ENCODE results near the gene CTSW. TPM values are rescaled to one million over a fixed set of nuclear protein-coding genes. Genes with fewer than 3 reads are reported as not detected.
A peak's percentile ranks its signal among the peaks of the same experiment; 100 is the strongest.

The CTSW gene
- total RNA-seq, 2 donors from 2014 or later: not detected

DNA sequence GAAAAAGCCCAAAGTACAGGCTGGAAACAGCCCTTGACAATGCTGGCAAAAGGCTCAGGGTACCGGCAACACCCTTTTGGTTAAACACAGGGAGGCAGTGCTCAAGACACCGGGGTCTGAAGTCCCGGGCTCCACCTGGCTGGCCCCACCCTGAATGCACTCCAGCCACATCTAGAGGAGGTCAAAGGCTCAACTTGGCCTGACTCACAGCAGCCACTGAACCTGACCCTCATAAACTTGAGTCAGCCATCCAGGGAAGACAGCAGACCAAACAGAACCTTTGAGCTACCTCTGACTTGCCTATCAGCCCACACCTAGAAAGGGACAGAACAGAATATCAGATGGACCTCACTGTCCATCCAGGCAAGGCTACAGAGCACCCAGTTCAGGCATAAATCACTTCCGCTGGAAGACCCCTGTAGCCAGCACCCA, 25.5 kb upstream of the CTSW start:
- Mint-ChIP-seq H3K4me3 (peak overlapping the region; percentile 88), H3K36me3 (ENCODE audit: low read depth) (peaks cover 56% of the 10 kb centered on the region), H3K27ac (peak overlapping the region; percentile 76), H3K27me3 (ENCODE audit: insufficient read depth) (no peaks in the 10 kb centered on the region), H3K9me3 (no peaks in the 10 kb centered on the region), H3K4me1 (peaks cover 10% of the 10 kb centered on the region)
- Histone ChIP-seq H3K27ac (ENCODE audit: low read depth, low read length) (no peak overlapping the region), H3K4me3 (ENCODE audit: low read length) (no peak overlapping the region), H3K9me3 (ENCODE audit: control insufficient read depth, low read length) (peaks cover 7% of the 10 kb centered on the region), H3K4me1 (ENCODE audit: control insufficient read depth, insufficient read depth, low read length) (no peaks in the 10 kb centered on the region), H3K27me3 (ENCODE audit: control insufficient read depth, insufficient read depth, low read length, poor library complexity, severe bottlenecking) (no peaks in the 10 kb centered on the region), H3K36me3 (ENCODE audit: control insufficient read depth, insufficient read depth, low read length) (peaks cover 61% of the 10 kb centered on the region), H3K9ac (ENCODE audit: extremely low read depth, low read length, poor library complexity, severe bottlenecking) (no peak overlapping the region)
- TF ChIP-seq, protein P1, sequence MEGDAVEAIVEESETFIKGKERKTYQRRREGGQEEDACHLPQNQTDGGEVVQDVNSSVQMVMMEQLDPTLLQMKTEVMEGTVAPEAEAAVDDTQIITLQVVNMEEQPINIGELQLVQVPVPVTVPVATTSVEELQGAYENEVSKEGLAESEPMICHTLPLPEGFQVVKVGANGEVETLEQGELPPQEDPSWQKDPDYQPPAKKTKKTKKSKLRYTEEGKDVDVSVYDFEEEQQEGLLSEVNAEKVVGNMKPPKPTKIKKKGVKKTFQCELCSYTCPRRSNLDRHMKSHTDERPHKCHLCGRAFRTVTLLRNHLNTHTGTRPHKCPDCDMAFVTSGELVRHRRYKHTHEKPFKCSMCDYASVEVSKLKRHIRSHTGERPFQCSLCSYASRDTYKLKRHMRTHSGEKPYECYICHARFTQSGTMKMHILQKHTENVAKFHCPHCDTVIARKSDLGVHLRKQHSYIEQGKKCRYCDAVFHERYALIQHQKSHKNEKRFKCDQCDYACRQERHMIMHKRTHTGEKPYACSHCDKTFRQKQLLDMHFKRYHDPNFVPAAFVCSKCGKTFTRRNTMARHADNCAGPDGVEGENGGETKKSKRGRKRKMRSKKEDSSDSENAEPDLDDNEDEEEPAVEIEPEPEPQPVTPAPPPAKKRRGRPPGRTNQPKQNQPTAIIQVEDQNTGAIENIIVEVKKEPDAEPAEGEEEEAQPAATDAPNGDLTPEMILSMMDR (conservative IDR thresholded peaks at IDR 0.05): no peak
- DNase-seq: no peak
- WGBS, 2 experiments (ENCODE audit: insufficient coverage in 1 of 2, insufficient read length in 1 of 2): 90 to 100% methylated on average over 4 of the region's 4 CpGs

- no peaks in the 10 kb centered on the region for H3K27me3 Mint-ChIP-seq (ENCODE audit: insufficient read depth)
- H3K4me1 Mint-ChIP-seq: peaks cover 15% of the 10 kb centered on the region
- H3K4me1 ChIP-seq (ENCODE audit: control insufficient read depth, insufficient read depth, low read length): no peaks in the 10 kb centered on the region
- H3K4me3 ChIP-seq (ENCODE audit: low read length): peak overlapping the region; percentile 97
- H3K9me3 Mint-ChIP-seq: no peaks in the 10 kb centered on the region
- no peaks in the 10 kb centered on the region for H3K27me3 ChIP-seq (ENCODE audit: control insufficient read depth, insufficient read depth, low read length, poor library complexity, severe bottlenecking)
- no peak overlapping the region for H3K9ac ChIP-seq (ENCODE audit: extremely low read depth, low read length, poor library complexity, severe bottlenecking)
- peak overlapping the region; percentile 44 for H3K27ac Mint-ChIP-seq
- DNase-seq: no peak
- H3K36me3 Mint-ChIP-seq (ENCODE audit: low read depth): peaks cover 56% of the 10 kb centered on the region
- H3K9me3 ChIP-seq (ENCODE audit: control insufficient read depth, low read length): peaks cover 7% of the 10 kb centered on the region
- peak overlapping the region; percentile 88 for H3K4me3 Mint-ChIP-seq
- no peak overlapping the region for H3K27ac ChIP-seq (ENCODE audit: low read depth, low read length)
- TF ChIP-seq, protein P1 (conservative IDR thresholded peaks at IDR 0.05): no peak
- 97% methylated on average over 10 to 14 of the region's 15 CpGs for WGBS, 2 experiments (ENCODE audit: insufficient coverage in 1 of 2, insufficient read length in 1 of 2)
- H3K36me3 ChIP-seq (ENCODE audit: control insufficient read depth, insufficient read depth, low read length): peaks cover 61% of the 10 kb centered on the region
Measured at GRCh38 chr11:65854852-65855837, 24.5 kb upstream of the CTSW start.

DNA sequence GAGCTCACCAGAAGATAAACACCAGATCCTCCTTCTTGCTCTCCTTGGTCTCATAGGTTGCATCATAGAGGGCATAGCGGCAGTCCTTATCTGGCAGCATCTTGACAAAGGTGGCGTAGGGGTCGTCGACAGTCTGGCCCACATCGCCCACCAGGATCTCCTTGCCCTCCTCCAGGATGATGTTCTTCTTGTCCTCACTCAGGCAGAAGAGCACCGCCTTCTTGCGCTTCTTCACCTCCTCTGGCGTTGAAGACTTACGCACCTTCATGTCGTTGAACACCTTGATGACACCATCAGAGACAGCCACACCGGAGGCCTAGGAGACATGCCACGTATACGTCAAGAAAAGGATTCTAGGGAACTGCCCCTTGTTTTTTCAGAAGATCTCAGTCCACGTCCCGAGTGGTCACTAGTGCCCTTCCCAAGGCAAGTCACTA, 23.7 kb upstream of the CTSW start:
- H3K36me3 ChIP-seq (ENCODE audit: control insufficient read depth, insufficient read depth, low read length): peaks cover 61% of the 10 kb centered on the region
- H3K9ac ChIP-seq (ENCODE audit: extremely low read depth, low read length, poor library complexity, severe bottlenecking): peak overlapping the region; percentile 86
- H3K4me3 Mint-ChIP-seq: peak overlapping the region; percentile 88
- peaks cover 7% of the 10 kb centered on the region for H3K9me3 ChIP-seq (ENCODE audit: control insufficient read depth, low read length)
- no peak for DNase-seq
- peaks cover 55% of the 10 kb centered on the region for H3K36me3 Mint-ChIP-seq (ENCODE audit: low read depth)
- H3K27ac ChIP-seq (ENCODE audit: low read depth, low read length): no peak overlapping the region
- no peaks in the 10 kb centered on the region for H3K27me3 Mint-ChIP-seq (ENCODE audit: insufficient read depth)
- TF ChIP-seq, protein P1 (conservative IDR thresholded peaks at IDR 0.05): no peak
- H3K9me3 Mint-ChIP-seq: no peaks in the 10 kb centered on the region
- H3K4me1 ChIP-seq (ENCODE audit: control insufficient read depth, insufficient read depth, low read length): no peaks in the 10 kb centered on the region
- H3K4me3 ChIP-seq (ENCODE audit: low read length): peak overlapping the region; percentile 97
- H3K27me3 ChIP-seq (ENCODE audit: control insufficient read depth, insufficient read depth, low read length, poor library complexity, severe bottlenecking): no peaks in the 10 kb centered on the region
- 92 to 94% methylated on average over 10 to 15 of the region's 15 CpGs for WGBS, 2 experiments (ENCODE audit: insufficient coverage in 1 of 2, insufficient read length in 1 of 2)
- peaks cover 15% of the 10 kb centered on the region for H3K4me1 Mint-ChIP-seq
- peak overlapping the region; percentile 91 for H3K27ac Mint-ChIP-seq
